Subcutaneous adipose tissue (tissue), 4 donors: Measurements from ENCODE around the gene PRDM16. TPM values are rescaled to one million over a fixed set of nuclear protein-coding genes. Genes with fewer than 3 reads are reported as not detected.

Experiments used
- total RNA-seq, 4 donors: library from RNA; depleted of rRNA; stranded (reverse); fragments of >200 nt; gene quantifications; one replicate each; pipeline ENCODE4 v1.1.0, GENCODE V29; 2016
- TF ChIP-seq, protein P1 (sequence below): fragments of 450-650 bp; IDR thresholded peaks from one replicate; pipeline ENCODE4 v1.5.1; 2016; ENCODE audit warnings: low read depth, mild to moderate bottlenecking, control low read depth, antibody characterized with exemption, moderate library complexity

The PRDM16 gene
- total RNA-seq, 4 donors from 2014 or later, result 0.82 to 1.7 (median 1.1) TPM

DNA sequence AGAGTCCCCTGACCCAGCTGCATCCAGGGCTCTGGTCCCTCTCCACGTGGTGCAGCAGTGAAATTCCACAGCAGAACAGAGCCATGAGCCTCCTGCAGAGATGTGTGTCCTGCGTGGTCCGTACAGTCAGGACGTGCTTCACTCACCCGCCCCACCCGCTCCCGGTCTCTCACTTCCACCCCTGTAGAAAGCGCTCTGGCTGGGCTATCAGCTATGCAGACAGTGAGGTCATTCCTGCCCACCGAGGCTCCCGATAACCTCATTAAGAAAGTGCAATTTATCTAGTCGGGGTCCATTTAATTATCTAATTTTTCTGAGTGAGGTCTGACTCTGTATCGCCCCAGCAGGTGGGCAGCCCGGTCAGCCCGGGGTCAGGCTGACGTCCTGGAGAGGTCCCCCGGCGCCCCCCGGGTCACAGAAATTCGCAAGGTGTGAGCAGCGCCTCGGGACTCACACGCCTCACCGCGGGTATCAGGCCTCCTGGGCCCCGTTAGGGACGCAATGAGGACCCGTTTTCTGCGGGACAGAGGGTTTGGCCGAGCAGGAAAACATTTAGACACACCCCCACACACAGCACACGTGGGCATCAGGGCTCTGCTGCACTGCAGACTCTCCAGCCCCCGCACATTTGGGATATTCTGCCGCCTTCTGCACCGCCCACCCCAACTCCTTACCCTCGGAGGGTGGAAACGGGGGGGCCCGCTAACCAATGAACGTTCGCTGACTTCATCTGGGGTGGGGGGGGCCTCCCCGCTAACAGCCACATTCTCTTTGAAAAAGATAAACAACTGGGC lies 76.7 kb downstream of the PRDM16 start:
- TF ChIP-seq, protein P1, sequence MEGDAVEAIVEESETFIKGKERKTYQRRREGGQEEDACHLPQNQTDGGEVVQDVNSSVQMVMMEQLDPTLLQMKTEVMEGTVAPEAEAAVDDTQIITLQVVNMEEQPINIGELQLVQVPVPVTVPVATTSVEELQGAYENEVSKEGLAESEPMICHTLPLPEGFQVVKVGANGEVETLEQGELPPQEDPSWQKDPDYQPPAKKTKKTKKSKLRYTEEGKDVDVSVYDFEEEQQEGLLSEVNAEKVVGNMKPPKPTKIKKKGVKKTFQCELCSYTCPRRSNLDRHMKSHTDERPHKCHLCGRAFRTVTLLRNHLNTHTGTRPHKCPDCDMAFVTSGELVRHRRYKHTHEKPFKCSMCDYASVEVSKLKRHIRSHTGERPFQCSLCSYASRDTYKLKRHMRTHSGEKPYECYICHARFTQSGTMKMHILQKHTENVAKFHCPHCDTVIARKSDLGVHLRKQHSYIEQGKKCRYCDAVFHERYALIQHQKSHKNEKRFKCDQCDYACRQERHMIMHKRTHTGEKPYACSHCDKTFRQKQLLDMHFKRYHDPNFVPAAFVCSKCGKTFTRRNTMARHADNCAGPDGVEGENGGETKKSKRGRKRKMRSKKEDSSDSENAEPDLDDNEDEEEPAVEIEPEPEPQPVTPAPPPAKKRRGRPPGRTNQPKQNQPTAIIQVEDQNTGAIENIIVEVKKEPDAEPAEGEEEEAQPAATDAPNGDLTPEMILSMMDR, result no peak

DNA sequence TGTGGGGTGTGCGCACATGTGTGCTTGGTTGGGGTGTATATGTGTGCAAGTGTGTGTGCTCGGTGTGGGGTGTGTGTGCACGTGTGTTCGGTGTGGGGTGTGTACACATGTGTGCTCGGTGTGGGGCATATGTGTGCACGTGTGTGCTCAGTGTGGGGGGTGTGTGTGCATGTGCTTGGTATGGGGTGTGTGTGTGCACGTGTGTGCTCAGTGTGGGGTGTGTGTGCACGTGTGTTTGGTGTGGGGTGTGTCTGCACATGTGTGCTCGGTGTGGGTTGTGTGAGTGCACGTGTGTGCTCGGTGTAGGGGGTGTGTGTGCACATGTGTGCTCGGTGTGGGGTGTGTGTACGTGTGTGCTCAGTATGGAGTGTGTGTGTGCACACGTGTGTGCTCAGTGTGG lies 77.5 kb downstream of the PRDM16 start:
- TF ChIP-seq, protein P1, result no peak

GRCh38 chr1:3146907-3147306 lies 77.9 kb downstream of the PRDM16 start:
- TF ChIP-seq, protein P1, result no peak

- TF ChIP-seq, protein P1, result no peak
Observed at GRCh38 chr1:3148171-3148570, 79.2 kb downstream of the PRDM16 start.

DNA sequence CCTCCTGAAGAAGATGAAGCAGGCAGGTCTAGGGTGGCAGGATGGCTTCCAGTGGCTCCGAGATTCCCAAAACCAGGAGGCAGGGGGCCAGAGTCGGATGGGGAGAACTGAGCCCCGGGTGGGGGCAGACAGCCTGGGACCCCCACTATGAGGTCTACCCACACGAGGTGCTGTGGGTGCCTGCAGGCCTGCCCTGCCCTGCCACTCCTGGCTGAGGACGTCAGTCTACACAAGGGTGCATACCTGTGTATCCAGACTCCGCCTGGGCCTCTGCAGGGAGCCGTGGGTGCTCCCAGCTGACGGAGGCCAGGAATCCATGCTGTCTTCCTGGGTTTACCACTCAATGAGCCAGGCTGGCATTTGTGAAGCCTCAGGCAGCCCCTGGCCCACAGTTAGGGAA lies 80.3 kb downstream of the PRDM16 start:
- TF ChIP-seq, protein P1, result no peak

DNA sequence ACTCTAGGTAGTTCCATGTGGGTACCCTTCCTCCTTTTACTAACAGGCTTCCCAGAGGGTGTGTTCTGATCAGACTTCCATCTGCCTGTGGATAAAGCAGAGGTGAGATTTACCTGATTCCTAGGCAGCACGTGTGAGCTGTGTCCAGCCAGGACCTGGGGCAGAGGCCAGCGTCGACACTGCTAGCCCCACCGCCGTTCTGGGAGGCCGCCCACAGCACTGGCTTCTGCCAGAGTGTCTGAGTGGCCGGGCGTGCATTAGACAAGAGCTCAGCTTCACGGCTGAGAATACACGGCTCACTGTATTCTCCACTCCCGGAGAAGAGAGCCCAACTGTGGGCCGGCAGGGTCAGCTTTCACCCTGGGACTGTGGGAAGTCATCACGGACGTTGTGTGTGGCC lies 82.5 kb downstream of the PRDM16 start:
- TF ChIP-seq, protein P1, result no peak

DNA sequence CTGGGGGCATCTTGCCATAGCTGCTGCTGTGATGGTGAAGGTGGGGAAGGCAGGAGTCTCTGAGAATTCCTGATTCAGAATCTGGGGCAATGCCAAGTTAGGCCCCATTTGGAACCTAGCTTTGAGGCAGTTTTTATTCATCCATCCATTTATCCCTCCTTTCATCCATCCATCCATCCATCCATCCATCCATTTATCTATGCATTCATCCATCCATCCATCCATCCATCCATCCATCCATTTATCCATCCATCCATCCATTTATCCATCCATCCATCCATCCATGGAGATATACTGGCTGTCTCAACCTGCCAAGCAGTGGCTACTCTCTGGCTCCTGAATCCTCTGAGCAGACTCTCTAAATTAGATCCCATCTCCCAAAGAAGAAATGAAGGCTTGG lies 83.1 kb downstream of the PRDM16 start:
- TF ChIP-seq, protein P1, result no peak
